HG02943 (cell line): ENCODE measurements around the gene LRRC49.
"Not testable (repeated sequence)": the region's sequence is repeated elsewhere in the genome, so short reads cannot be mapped to it uniquely, and the experiment has no call there.

ENCODE experiments used
- ATAC-seq: cut with Tn5 transposase; IDR thresholded peaks from one replicate; pipeline ENCODE4 v1.9.1; 2021; ENCODE audit warnings: mild to moderate bottlenecking, low read depth, moderate library complexity; ENCODE audit not compliant: unreplicated experiment

The LRRC49 gene

DNA sequence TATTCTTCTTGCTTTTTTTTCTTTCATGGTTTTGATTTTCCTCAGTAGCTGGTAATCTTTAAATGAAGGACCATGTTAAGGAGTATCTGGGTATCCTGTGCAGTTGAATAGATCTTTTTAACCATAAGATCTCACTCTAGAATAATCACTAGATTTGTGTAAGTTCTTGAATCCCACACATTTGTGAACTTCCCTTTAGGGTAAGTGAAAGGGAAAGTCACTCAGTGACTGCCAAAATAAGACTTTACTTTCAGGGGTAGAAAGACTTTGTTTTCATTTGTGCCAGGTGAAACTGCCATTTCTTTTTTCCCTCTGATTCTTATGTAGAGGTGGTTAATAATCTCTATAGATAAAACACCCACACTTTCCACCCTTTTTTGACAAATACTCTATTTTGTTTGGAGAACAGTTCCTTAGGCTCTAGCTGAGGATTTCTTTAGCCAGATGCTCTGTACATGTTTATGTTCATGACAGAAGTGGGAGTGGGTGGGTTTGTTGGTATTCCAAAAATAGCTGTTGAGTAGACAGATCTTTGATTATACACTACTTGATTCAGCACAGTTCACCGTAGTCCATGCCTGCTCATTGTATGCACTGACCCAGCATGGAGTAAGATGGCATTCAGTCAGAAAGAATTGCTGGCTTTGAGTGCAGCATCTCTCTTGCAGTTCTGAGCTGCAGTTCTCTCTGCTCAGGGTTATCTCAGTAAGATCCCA lies 28.5 kb downstream of the LRRC49 start:
- ATAC-seq, result no peak

DNA sequence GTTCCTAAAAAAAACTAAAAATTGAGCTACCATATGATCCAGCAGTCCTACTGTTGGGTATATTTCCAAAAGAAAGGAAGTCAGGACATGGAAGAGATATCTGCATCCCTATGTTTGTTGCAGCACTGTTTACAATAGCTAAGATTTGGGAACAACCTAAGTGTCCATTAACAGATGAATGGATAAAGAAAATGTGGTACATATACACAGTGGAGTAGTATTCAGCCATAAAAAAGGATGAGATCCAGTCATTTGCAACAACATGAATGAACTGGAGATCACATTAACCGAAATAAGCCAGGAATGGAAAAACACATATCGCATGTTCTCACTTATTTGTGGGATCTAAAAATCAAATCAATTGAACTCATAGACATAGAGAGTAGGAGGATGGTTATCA lies 29.5 kb downstream of the LRRC49 start:
- ATAC-seq, result no peak

- ATAC-seq, result no peak
Observed at GRCh38 chr15:70923311-70924080, 30.9 kb downstream of the LRRC49 start.

GRCh38 chr15:70926914-70927313 lies 34.3 kb downstream of the LRRC49 start:
- not testable (repeated sequence) for ATAC-seq

GRCh38 chr15:70931821-70932220 lies 39.2 kb downstream of the LRRC49 start:
- no peak for ATAC-seq

GRCh38 chr15:70932397-70932796 lies 39.8 kb downstream of the LRRC49 start:
- no peak for ATAC-seq

- no peak for ATAC-seq
Observed at GRCh38 chr15:70933411-70933810, 40.8 kb downstream of the LRRC49 start.

DNA sequence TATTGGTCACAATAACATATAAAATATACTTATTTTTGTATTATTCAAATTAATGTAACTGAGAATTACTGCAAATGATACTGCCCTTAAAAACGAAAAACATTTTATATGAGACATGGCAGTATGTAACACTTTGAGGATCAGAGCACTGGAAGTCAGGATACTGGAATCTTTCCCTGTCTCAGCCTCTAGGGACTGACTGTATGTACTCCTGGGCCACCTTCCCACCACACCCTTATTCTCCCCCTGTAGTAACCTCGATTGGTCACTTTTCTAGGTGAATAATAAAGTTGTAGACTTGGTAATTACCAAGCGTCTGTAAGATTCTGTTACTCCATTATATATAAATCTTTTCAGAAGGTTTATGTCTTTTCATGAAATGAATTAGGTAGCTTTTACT lies 43.0 kb downstream of the LRRC49 start:
- ATAC-seq, result no peak

DNA sequence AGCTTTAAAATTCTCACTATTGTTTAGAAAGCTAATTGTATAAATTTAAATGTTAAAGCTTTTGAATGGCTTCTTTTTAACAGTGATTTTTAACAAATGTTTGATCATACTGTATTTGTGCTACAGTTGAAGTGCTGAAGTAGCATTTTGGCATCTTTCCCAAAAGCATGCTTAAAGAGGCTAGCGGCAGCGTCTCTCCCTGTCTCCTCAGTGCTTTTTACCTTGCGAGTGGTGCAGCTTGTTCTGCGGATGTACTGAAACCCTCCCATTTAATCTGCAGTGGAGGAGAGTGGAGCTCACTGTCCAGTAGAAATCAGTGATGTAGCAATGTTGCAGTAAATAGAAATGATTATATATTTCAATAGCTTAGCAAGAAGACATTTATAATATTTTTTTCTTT lies 43.7 kb downstream of the LRRC49 start:
- ATAC-seq, result no peak

DNA sequence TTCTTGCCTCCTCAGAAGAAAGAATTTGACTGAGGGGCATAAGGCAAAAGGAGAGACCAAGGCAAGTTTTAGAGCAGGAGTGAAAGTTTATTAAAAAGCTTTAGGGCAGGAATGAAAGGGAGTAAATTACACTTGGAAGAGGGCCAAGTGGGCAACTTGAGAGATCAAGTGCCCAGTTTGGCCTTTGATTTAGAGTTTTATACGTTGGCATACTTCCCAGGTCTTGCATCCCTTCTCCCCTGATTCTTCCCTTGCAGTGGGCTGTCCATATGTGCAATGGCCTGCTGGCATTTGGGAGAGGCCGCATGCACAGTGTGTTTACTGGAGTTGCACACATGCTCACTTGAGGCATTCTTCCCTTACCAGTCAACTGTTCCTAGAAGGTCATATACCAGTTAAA lies 50.7 kb downstream of the LRRC49 start:
- ATAC-seq, result not testable (repeated sequence)

- no peak for ATAC-seq
Observed at GRCh38 chr15:70947351-70948335, 55.0 kb downstream of the LRRC49 start.

GRCh38 chr15:70950953-70951352 lies 58.3 kb downstream of the LRRC49 start:
- ATAC-seq, result no peak

GRCh38 chr15:70954171-70954570 lies 61.5 kb downstream of the LRRC49 start:
- ATAC-seq, result no peak

- ATAC-seq, result no peak
Observed at GRCh38 chr15:70954733-70955132, 62.1 kb downstream of the LRRC49 start.

DNA sequence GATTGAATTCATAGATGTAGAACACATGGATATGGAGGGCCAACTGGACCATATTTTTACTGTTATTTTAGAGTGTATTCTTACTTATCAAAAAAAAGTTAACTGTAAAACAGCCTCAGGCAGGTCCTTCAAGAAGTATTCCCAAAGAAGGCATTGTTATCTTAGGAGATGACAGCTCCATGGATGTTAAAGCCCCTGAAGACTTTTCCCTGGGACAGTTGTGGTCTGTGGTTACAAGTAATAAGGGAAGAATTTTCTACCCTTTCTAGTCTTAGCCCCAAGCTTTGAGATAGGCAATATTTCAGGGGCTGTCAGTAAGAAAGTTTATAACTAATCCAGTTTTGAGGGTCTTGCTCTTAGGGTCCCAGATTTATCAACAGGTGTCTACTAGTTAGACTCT lies 62.5 kb downstream of the LRRC49 start:
- no peak for ATAC-seq

DNA sequence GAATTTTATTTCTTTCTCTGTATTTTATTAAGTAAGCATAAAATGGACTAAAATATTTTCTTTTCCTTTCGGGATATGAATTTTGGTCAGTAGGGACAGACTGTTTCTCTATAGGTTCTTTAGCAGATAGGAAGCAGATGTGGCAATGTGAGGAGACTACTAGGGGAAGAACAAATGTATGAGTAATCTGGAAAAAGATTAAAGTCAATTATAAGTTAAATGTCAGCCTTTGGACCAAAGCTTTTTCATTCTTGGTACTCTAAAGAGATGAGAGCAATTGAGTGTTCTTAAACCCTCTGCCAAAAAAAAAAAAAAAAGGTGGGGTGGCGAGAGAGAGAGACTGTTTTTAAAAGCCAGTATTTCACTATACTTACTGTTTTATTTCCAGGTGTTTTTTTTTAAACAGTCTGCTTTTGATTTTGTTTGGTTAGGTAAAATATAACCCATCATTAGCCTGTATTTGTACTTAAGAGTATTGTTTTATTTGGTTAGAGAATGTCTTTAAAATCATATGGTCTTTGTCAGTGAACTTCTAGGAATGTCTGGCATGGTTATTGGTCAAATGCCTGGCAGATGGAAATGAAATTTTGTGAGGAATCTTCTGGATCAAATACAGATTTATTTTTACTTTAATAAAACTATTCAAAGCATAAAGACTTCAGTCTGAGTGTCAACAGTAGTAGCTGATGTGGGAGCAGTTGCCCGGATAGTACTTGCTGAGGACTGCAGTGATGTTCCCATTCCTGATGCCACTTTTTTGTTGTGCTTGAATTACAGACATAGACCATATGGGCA lies 63.8 kb downstream of the LRRC49 start:
- ATAC-seq, result no peak

- no peak for ATAC-seq
Observed at GRCh38 chr15:70962084-70962483, 69.5 kb downstream of the LRRC49 start.

- no peak for ATAC-seq
Observed at GRCh38 chr15:70963199-70963598, 70.6 kb downstream of the LRRC49 start.

DNA sequence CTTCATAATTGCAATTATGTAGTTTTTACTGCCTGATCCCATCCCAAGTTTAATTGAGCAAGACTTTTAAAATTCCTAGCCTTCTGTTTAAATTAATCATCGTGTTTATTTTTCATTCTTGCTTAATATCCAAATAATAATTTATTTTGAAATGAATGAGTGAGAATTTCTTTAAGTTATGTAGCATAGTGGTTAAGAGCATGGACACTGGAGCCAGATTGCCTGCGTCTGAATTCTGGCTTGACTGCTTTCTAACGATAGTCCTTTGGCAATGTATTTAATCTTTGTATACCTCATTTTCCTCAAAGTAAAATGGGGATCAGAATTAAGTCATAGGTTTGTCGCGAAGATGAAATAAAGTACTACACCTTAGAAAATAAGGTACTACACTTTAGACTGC lies 71.4 kb downstream of the LRRC49 start:
- ATAC-seq, result no peak

- ATAC-seq, result no peak
Observed at GRCh38 chr15:70964686-70965085, 72.1 kb downstream of the LRRC49 start.
